ENCODE data around the gene GPC6.

DNA sequence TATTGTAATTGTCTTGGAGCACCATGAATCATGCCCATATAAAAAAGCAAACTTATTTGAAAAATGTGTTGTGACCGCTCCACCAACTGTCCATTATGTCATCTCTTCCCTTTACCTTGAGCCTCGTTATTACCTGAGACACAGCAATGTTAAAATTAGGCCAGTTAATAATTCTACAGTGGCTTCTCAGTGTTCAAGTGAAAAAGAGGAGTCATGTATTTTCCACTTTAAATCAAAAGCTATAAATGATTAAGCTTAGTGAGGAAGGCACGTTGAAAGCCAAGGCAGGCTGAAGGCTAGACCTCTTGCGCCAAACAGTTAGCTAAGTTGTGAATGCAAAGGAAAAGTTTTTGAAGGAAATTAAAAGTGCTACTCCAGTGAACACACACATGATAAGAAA is 210.5 kb downstream of the GPC6 start:
- TF ChIP-seq, protein P1, sequence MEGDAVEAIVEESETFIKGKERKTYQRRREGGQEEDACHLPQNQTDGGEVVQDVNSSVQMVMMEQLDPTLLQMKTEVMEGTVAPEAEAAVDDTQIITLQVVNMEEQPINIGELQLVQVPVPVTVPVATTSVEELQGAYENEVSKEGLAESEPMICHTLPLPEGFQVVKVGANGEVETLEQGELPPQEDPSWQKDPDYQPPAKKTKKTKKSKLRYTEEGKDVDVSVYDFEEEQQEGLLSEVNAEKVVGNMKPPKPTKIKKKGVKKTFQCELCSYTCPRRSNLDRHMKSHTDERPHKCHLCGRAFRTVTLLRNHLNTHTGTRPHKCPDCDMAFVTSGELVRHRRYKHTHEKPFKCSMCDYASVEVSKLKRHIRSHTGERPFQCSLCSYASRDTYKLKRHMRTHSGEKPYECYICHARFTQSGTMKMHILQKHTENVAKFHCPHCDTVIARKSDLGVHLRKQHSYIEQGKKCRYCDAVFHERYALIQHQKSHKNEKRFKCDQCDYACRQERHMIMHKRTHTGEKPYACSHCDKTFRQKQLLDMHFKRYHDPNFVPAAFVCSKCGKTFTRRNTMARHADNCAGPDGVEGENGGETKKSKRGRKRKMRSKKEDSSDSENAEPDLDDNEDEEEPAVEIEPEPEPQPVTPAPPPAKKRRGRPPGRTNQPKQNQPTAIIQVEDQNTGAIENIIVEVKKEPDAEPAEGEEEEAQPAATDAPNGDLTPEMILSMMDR (IDR thresholded peaks at IDR 0.05) = no peak
- TF ChIP-seq EZH2 (IDR thresholded peaks at IDR 0.05) = no peak
- no peak for TF ChIP-seq EZH2phosphoT487 (IDR thresholded peaks at IDR 0.05)

All from neural progenitor cell (in vitro differentiated cells).